ENCODE data around the gene ANKRD52. TPM values are rescaled to one million over a fixed set of nuclear protein-coding genes. Genes with fewer than 3 reads are reported as not detected.

Gene ANKRD52
- total and polyA plus RNA-seq, 9 of the 15 experiments (the other 6 are each of a cell fraction or from before 2014, with no cell fraction given): 0.52 to 46.8 (median 7.9) TPM

GRCh38 chr12:56258068-56258819 lies at the start of gene ANKRD52 (continued):
- TF ChIP-seq ATF1 (CRISPR knock-in tag; IDR thresholded peaks at IDR 0.05) (0 out of 2 replicates have a peak, but pooled peaks have one; percentile 42), ATF1 (tag; IDR thresholded peaks at IDR 0.05) (peak; percentile 12; the same call in 1 of the 2 replicates), FOSL1 (tag; conservative IDR thresholded peaks at IDR 0.05) (peak; percentile 30; the same call in 1 of the 2 replicates), ETV1 (tag; conservative IDR thresholded peaks at IDR 0.05; ENCODE audit: low read depth) (no peak), NUFIP1 (IDR thresholded peaks at IDR 0.05; ENCODE audit: partially characterized antibody) (no peak), TFE3 (CRISPR knock-in tag; IDR thresholded peaks at IDR 0.05) (no peak), NR3C1 (CRISPR knock-in tag; IDR thresholded peaks at IDR 0.05) (no peak; the same call in 1 of the 2 replicates), HDAC1 (IDR thresholded peaks at IDR 0.05) (0 out of 4 replicates have a peak, but pooled peaks of 1 of the 2 experiments have one; percentile 13), ATF7 (IDR thresholded peaks at IDR 0.05) (peak; percentile 23; the same call in 1 of the 2 replicates), SUPT5H (IDR thresholded peaks at IDR 0.05) (peak; percentile 65; the same call in 1 of the 2 replicates), ARID4B (CRISPR knock-in tag; IDR thresholded peaks at IDR 0.05) (peak; percentile 92), ILF3 (IDR thresholded peaks at IDR 0.05; ENCODE audit: borderline replicate concordance) (peak; percentile 83), U2AF1 (optimal IDR thresholded peaks at IDR 0.05; ENCODE audit: low read depth, low read length) (no peak), HMG20A (CRISPR knock-in tag; conservative IDR thresholded peaks at IDR 0.05) (no peak)
- TF ChIP-seq, protein P1, sequence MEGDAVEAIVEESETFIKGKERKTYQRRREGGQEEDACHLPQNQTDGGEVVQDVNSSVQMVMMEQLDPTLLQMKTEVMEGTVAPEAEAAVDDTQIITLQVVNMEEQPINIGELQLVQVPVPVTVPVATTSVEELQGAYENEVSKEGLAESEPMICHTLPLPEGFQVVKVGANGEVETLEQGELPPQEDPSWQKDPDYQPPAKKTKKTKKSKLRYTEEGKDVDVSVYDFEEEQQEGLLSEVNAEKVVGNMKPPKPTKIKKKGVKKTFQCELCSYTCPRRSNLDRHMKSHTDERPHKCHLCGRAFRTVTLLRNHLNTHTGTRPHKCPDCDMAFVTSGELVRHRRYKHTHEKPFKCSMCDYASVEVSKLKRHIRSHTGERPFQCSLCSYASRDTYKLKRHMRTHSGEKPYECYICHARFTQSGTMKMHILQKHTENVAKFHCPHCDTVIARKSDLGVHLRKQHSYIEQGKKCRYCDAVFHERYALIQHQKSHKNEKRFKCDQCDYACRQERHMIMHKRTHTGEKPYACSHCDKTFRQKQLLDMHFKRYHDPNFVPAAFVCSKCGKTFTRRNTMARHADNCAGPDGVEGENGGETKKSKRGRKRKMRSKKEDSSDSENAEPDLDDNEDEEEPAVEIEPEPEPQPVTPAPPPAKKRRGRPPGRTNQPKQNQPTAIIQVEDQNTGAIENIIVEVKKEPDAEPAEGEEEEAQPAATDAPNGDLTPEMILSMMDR (IDR thresholded peaks at IDR 0.05 in 2 of 3, conservative IDR thresholded peaks at IDR 0.05 in 1 of 3; ENCODE audit: insufficient read depth in 2 of 3, low read depth in 1 of 3, low read length in 3 of 3): peak; percentile 45 to 96 (median 69); a peak in 5 of 6 replicates
- TF ChIP-seq, protein P2, sequence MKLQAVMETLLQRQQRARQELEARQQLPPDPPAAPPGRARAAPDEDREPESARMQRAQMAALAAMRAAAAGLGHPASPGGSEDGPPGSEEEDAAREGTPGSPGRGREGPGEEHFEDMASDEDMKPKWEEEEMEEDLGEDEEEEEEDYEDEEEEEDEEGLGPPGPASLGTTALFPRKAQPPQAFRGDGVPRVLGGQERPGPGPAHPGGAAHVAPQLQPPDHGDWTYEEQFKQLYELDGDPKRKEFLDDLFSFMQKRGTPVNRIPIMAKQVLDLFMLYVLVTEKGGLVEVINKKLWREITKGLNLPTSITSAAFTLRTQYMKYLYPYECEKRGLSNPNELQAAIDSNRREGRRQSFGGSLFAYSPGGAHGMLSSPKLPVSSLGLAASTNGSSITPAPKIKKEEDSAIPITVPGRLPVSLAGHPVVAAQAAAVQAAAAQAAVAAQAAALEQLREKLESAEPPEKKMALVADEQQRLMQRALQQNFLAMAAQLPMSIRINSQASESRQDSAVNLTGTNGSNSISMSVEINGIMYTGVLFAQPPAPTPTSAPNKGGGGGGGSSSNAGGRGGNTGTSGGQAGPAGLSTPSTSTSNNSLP (IDR thresholded peaks at IDR 0.05; ENCODE audit: borderline replicate concordance, low read depth, low read length): no peak

Data from K562 (cell line).